H1 (cell line): ENCODE data around the gene MED19. TPM values are rescaled to one million over a fixed set of nuclear protein-coding genes. Genes with fewer than 3 reads are reported as not detected.

ENCODE experiments used
- ASH2L ChIP-seq: fragments of 200-600, 300-600 bp; sonication (generic); IDR thresholded peaks from one replicate; pipeline ENCODE4 v1.7.1; 2017; ENCODE audit warnings: low read length
- POLR2A ChIP-seq, 2 experiments: IDR thresholded peaks; 1 replicate in 1 of 2; 2 replicates in 1 of 2; pipeline ENCODE4 v1.6.1; 2011; ENCODE audit warnings: low read depth in 2 of 2, low read length in 2 of 2, mild to moderate bottlenecking in 2 of 2; ENCODE audit errors: control extremely low read depth in 1 of 2
- RAD21 ChIP-seq, 2 experiments: IDR thresholded peaks in 1 of 2; conservative IDR thresholded peaks in 1 of 2; 2 replicates each; pipeline ENCODE4 v1.6.1; 2011; ENCODE audit warnings: low read depth in 2 of 2, low read length in 2 of 2, improper control_type of control experiment in 1 of 2, inconsistent platforms in 1 of 2, mild to moderate bottlenecking in 1 of 2, moderate library complexity in 1 of 2
- polyA plus RNA-seq, 7 experiments: library from polyadenylated mRNA; depleted of rRNA in 3 of 7; stranded (reverse) in 5 of 7; unstranded in 2 of 7; fragments of >200 nt in 5 of 7; fragments of 200-250 nt in 2 of 7; gene quantifications; 1 replicate in 5 of 7; 2 replicates in 1 of 7; 4 replicates in 1 of 7; pipeline versions ENCODE4 v1.2.1 to v1.2.3, GENCODE V29; 2011 to 2013; ENCODE audit warnings: missing spikeins in 2 of 7, mixed read lengths in 2 of 7
- total RNA-seq: library from RNA; stranded (reverse); fragmentation: NEBNext Ultra II Directional; extraction: Animal tissue kit (Norgen Biotek cat#: 25700); gene quantifications from 2 replicates; pipeline ENCODE4 v1.2.1, GENCODE V29; 2021
- TF ChIP-seq, protein P1 (sequence below): fragments of 300-600 bp; sonication (generic); IDR thresholded peaks from 2 replicates; pipeline ENCODE4 v1.7.1; 2012; ENCODE audit warnings: low read length, moderate library complexity, mild to moderate bottlenecking, inconsistent platforms; ENCODE audit not compliant: insufficient replicate concordance

MED19 gene
- total and polyA plus RNA-seq, 2 of the 8 experiments (the other 6 are each of a cell fraction or from before 2014, with no cell fraction given) = 19.4 to 35.4 TPM

DNA sequence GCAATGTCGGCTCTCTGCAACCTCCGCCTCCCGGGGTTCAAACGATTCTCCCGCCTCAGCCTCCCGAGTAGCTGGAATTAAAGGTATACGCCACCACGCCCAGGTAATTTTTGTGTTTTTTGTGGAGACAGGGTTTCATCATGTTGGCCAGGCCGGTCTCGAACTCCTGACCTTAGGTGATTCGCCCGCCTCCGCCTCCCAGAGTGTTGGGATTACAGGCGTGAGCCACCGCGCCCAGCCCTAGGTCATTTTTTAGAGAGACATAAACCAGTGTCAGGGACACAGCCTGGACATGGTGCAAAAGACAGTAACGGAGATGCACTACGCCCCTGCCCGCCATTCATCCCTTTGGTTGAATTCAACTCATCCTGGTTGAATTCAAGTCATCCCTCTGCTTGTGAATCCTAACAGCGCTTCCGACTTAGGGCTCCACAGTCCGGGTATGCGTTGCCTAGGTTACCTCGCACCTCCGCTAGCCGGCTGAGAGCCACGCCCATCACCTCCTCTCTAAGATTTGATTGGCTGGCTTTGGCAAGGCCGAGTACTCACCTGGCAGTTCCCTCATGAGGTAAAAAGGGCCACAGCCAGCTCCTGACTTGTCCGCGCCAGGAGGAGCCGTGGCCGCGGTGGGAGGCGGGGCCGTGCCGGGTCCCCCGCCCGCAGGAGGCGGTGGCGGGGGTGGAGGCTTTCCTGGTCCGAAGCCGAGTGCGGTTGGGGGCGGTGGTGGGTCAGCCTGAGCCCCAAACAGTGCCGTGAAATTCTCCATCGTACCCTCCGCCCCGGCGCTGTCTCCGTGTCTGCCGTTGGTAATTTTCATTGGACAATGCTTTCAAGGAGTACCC, at the start of gene MED19 (continued):
- TF ChIP-seq, protein P1, sequence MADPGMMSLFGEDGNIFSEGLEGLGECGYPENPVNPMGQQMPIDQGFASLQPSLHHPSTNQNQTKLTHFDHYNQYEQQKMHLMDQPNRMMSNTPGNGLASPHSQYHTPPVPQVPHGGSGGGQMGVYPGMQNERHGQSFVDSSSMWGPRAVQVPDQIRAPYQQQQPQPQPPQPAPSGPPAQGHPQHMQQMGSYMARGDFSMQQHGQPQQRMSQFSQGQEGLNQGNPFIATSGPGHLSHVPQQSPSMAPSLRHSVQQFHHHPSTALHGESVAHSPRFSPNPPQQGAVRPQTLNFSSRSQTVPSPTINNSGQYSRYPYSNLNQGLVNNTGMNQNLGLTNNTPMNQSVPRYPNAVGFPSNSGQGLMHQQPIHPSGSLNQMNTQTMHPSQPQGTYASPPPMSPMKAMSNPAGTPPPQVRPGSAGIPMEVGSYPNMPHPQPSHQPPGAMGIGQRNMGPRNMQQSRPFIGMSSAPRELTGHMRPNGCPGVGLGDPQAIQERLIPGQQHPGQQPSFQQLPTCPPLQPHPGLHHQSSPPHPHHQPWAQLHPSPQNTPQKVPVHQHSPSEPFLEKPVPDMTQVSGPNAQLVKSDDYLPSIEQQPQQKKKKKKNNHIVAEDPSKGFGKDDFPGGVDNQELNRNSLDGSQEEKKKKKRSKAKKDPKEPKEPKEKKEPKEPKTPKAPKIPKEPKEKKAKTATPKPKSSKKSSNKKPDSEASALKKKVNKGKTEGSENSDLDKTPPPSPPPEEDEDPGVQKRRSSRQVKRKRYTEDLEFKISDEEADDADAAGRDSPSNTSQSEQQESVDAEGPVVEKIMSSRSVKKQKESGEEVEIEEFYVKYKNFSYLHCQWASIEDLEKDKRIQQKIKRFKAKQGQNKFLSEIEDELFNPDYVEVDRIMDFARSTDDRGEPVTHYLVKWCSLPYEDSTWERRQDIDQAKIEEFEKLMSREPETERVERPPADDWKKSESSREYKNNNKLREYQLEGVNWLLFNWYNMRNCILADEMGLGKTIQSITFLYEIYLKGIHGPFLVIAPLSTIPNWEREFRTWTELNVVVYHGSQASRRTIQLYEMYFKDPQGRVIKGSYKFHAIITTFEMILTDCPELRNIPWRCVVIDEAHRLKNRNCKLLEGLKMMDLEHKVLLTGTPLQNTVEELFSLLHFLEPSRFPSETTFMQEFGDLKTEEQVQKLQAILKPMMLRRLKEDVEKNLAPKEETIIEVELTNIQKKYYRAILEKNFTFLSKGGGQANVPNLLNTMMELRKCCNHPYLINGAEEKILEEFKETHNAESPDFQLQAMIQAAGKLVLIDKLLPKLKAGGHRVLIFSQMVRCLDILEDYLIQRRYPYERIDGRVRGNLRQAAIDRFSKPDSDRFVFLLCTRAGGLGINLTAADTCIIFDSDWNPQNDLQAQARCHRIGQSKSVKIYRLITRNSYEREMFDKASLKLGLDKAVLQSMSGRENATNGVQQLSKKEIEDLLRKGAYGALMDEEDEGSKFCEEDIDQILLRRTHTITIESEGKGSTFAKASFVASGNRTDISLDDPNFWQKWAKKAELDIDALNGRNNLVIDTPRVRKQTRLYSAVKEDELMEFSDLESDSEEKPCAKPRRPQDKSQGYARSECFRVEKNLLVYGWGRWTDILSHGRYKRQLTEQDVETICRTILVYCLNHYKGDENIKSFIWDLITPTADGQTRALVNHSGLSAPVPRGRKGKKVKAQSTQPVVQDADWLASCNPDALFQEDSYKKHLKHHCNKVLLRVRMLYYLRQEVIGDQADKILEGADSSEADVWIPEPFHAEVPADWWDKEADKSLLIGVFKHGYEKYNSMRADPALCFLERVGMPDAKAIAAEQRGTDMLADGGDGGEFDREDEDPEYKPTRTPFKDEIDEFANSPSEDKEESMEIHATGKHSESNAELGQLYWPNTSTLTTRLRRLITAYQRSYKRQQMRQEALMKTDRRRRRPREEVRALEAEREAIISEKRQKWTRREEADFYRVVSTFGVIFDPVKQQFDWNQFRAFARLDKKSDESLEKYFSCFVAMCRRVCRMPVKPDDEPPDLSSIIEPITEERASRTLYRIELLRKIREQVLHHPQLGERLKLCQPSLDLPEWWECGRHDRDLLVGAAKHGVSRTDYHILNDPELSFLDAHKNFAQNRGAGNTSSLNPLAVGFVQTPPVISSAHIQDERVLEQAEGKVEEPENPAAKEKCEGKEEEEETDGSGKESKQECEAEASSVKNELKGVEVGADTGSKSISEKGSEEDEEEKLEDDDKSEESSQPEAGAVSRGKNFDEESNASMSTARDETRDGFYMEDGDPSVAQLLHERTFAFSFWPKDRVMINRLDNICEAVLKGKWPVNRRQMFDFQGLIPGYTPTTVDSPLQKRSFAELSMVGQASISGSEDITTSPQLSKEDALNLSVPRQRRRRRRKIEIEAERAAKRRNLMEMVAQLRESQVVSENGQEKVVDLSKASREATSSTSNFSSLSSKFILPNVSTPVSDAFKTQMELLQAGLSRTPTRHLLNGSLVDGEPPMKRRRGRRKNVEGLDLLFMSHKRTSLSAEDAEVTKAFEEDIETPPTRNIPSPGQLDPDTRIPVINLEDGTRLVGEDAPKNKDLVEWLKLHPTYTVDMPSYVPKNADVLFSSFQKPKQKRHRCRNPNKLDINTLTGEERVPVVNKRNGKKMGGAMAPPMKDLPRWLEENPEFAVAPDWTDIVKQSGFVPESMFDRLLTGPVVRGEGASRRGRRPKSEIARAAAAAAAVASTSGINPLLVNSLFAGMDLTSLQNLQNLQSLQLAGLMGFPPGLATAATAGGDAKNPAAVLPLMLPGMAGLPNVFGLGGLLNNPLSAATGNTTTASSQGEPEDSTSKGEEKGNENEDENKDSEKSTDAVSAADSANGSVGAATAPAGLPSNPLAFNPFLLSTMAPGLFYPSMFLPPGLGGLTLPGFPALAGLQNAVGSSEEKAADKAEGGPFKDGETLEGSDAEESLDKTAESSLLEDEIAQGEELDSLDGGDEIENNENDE = no peak
- TF ChIP-seq ASH2L (peak; percentile 79), POLR2A (IDR thresholded peaks at IDR 0.05; ENCODE audit: control extremely low read depth in 1 of 2, low read depth in 2 of 2, low read length in 2 of 2) (peak in 1 of 2 experiments; percentile 89; a peak in 2 of 3 replicates), RAD21 (IDR thresholded peaks at IDR 0.05 in 1 of 2, conservative IDR thresholded peaks at IDR 0.05 in 1 of 2; ENCODE audit: low read depth in 2 of 2, low read length in 2 of 2) (no peak; a peak in 1 of 4 replicates)
